Chondrocyte (in vitro differentiated cells): ENCODE results near the gene DOCK2. TPM values are rescaled to one million over a fixed set of nuclear protein-coding genes. Genes with fewer than 3 reads are reported as not detected.

ENCODE experiments used
- DNase-seq: peaks from one replicate; pipeline ENCODE4 v3.0.0; 2021; ENCODE audit warnings: mixed read lengths, low spot score
- H3K27ac Mint-ChIP-seq: one replicate; pipeline ENCODE4 v1.8.0; 2021; ENCODE audit warnings: mild to moderate bottlenecking, moderate library complexity, mixed read lengths; ENCODE audit not compliant: unreplicated experiment
- H3K27me3 Mint-ChIP-seq: 2 replicates; pipeline ENCODE4 v1.8.0; 2021; ENCODE audit warnings: low read depth, mixed read lengths
- H3K36me3 Mint-ChIP-seq: 2 replicates; pipeline ENCODE4 v1.8.0; 2021; ENCODE audit warnings: low read depth, mixed read lengths
- H3K4me1 Mint-ChIP-seq: 2 replicates; pipeline ENCODE4 v1.8.0; 2021; ENCODE audit warnings: low read depth, mild to moderate bottlenecking, mixed read lengths
- H3K4me3 Mint-ChIP-seq: one replicate; pipeline ENCODE4 v1.8.0; 2021; ENCODE audit warnings: mild to moderate bottlenecking, moderate library complexity, mixed read lengths; ENCODE audit not compliant: unreplicated experiment
- H3K9me3 Mint-ChIP-seq: 2 replicates; pipeline ENCODE4 v1.8.0; 2021; ENCODE audit warnings: low read depth, mixed read lengths
- CTCF ChIP-seq: fragments of 200-600 bp; sonication (generic); IDR thresholded peaks from 2 replicates; pipeline ENCODE4 v1.5.0; 2021; ENCODE audit warnings: antibody characterized with exemption, mild to moderate bottlenecking, moderate library complexity
- total RNA-seq: library from RNA; stranded (reverse); gene quantifications from 3 replicates; pipeline ENCODE4 v1.2.1, GENCODE V29; 2021

DOCK2 gene
- total RNA-seq, 1 donor from 2014 or later: 3.1 TPM

DNA sequence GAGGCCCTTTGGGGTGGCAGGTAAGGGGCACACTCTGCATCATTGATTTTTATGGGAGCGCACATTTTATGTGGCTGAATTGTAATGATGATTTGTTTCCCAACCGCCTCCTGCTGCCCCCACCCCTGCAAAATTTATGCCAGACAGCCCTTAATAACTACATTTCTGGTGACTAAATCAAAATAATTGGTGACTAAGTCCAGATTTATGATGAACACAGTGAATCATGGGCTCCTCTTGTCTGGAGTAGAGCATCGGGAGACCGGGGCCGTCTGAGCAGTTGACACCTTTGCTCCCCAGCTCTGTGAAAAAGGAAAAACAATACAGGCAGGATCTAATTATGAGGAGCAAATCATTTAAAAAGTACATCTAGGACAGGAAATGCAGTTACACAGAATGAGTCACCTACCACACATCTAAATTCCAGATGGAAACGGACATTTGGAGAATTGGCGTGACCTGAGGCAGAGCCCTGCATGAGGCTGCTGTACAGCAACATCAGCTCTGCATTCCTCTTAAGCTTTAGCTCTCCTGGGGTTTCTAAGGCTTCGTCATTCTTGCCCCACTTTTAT is 58.9 kb downstream of the DOCK2 start:
- Mint-ChIP-seq H3K4me1 (peaks cover 53% of the 10 kb centered on the region), H3K36me3 (no peaks in the 10 kb centered on the region), H3K9me3 (no peaks in the 10 kb centered on the region), H3K27me3 (no peaks in the 10 kb centered on the region), H3K27ac (peak overlapping the region; percentile 99), H3K4me3 (peak overlapping the region; percentile 37)
- no peak for DNase-seq
- no peak for TF ChIP-seq CTCF

GRCh38 chr5:169696621-169697510 is 59.8 kb downstream of the DOCK2 start:
- no peaks in the 10 kb centered on the region for H3K9me3 Mint-ChIP-seq
- H3K4me3 Mint-ChIP-seq: no peak overlapping the region
- no peaks in the 10 kb centered on the region for H3K27me3 Mint-ChIP-seq
- DNase-seq: no peak
- H3K36me3 Mint-ChIP-seq: no peaks in the 10 kb centered on the region
- TF ChIP-seq CTCF: no peak
- peaks cover 56% of the 10 kb centered on the region for H3K4me1 Mint-ChIP-seq
- H3K27ac Mint-ChIP-seq: peak overlapping the region; percentile 99

GRCh38 chr5:169697511-169697890 is 60.4 kb downstream of the DOCK2 start:
- no peaks in the 10 kb centered on the region for H3K9me3 Mint-ChIP-seq
- no peaks in the 10 kb centered on the region for H3K27me3 Mint-ChIP-seq
- H3K4me3 Mint-ChIP-seq: no peak overlapping the region
- DNase-seq: no peak
- no peak for TF ChIP-seq CTCF
- peaks cover 62% of the 10 kb centered on the region for H3K4me1 Mint-ChIP-seq
- H3K36me3 Mint-ChIP-seq: no peaks in the 10 kb centered on the region
- no peak overlapping the region for H3K27ac Mint-ChIP-seq

GRCh38 chr5:169697976-169698375 is 60.9 kb downstream of the DOCK2 start:
- Mint-ChIP-seq H3K27ac (peak overlapping the region; percentile 3), H3K36me3 (no peaks in the 10 kb centered on the region), H3K9me3 (no peaks in the 10 kb centered on the region), H3K4me3 (no peak overlapping the region), H3K27me3 (no peaks in the 10 kb centered on the region), H3K4me1 (peaks cover 63% of the 10 kb centered on the region)
- TF ChIP-seq CTCF: no peak
- no peak for DNase-seq

DNA sequence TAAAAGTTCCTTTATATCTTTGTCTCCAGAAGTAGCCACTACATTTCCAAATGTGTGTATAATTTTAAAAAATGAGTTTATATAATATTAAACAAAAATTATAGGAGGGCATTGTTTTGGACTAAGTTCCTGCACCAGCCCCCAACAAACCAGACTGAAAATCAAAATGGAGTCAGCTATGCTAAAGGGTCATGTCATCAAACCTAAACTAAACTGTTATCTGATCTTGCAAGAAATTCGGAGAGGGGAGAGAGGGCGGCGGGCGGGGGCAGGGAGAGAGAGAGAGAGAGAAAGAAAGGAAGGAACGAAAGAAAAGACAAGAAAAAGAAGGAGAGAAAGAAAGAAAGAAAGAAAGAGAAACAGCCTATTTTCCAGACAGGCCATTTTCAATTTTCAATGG is 63.5 kb downstream of the DOCK2 start:
- Mint-ChIP-seq H3K4me1 (peaks cover 43% of the 10 kb centered on the region), H3K27me3 (no peaks in the 10 kb centered on the region), H3K9me3 (no peaks in the 10 kb centered on the region), H3K36me3 (no peaks in the 10 kb centered on the region), H3K27ac (no peak overlapping the region), H3K4me3 (no peak overlapping the region)
- no peak for DNase-seq
- no peak for TF ChIP-seq CTCF
